Left ventricle myocardium superior (tissue), 1 donor: ENCODE data around the gene TIMM10B. TPM values are rescaled to one million over a fixed set of nuclear protein-coding genes. Genes with fewer than 3 reads are reported as not detected.

Source experiments
- ATAC-seq: fragments of 200-7000 bp; cut with Tn5 transposase; one replicate; pipeline ENCODE4 v1.9.1; 2020; ENCODE audit warnings: mild to moderate bottlenecking, moderate library complexity
- DNase-seq: peaks from one replicate; pipeline ENCODE4 v3.0.0-alpha.2; 2020
- intact Hi-C: fragments of 100-400 bp; cut with micrococcal nuclease; formaldehyde crosslinking; loops from one replicate; pipeline ENCODE4 v1.11.0; 2022
- long read RNA-seq: library from polyadenylated mRNA; unstranded; transcript quantifications from one replicate; pipeline ENCODE4 v2.0.0, GENCODE V29; 2021
- total RNA-seq: library from RNA; stranded (reverse); fragmentation: NEBNext Ultra II Directional; extraction: Animal tissue kit (Norgen Biotek cat#: 25700); gene quantifications from one replicate; pipeline ENCODE4 v1.2.1, GENCODE V29; 2021
- donor health status: DM: no; HTN: yes; CAD: no; lungs with severe emphysema.

TIMM10B gene, protein sequence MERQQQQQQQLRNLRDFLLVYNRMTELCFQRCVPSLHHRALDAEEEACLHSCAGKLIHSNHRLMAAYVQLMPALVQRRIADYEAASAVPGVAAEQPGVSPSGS
- 17.9 TPM for total RNA-seq
- long read RNA-seq, transcript TIMM10B-201 (3 exons, 2,840 nt) = major isoform, 25 of 27 reads
- long read RNA-seq, partial matches to known transcripts = 0 of 27 reads
- long read RNA-seq, other reads (novel, unspliced or antisense) = 0 of 27 reads

GRCh38 chr11:6481012-6481923, at the start of gene TIMM10B, which contains the start of gene ARFIP2:
Gene TIMM10B (plus strand): TSS chr11:6481501. CDS start chr11:6481517, 16 bp downstream.
Gene ARFIP2 (minus strand): TSS chr11:6481331. CDS start chr11:6480421, 910 bp downstream.
- intact Hi-C loops = no loop called here
- peak; percentile 99 for DNase-seq
- ATAC-seq = peak; percentile 98

- DNase-seq (no peak), ATAC-seq (no peak)
- intact Hi-C loops = no loop called here
Measured at GRCh38 chr11:6431861-6432260, 49.4 kb upstream of the TIMM10B start.

GRCh38 chr11:6433998-6434660, 47.2 kb upstream of the TIMM10B start:
- intact Hi-C loops = no loop called here
- DNase-seq (no peak), ATAC-seq (no peak)

GRCh38 chr11:6437423-6437822, 43.9 kb upstream of the TIMM10B start:
- no peak for ATAC-seq
- intact Hi-C loops = no loop called here
- DNase-seq = no peak

DNA sequence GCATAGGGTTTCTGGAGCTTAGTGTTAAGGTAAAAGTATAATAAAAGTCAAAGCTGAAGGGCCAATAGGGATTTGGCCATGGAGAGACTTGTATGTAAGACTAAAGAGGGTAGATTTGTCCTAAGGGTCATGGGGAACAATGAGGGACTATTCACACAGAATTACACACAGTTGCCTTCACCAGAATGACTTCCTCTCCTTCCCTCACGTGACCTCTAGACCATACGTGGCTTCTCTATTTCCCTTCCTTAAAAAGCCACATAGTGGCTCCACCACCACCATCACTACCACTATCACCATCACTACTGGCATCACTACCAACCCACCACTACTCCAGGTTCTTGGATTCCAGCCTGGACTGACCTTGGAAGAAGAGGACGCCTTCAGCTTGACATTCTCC, 43.3 kb upstream of the TIMM10B start:
- peak; percentile 31 for ATAC-seq
- no peak for DNase-seq
- intact Hi-C loops = no loop called here

GRCh38 chr11:6438979-6439571, 42.2 kb upstream of the TIMM10B start:
- DNase-seq = no peak
- peak; percentile 76 for ATAC-seq
- intact Hi-C loops = no loop called here

GRCh38 chr11:6440906-6441358, 40.4 kb upstream of the TIMM10B start, which contains the start of gene HPX:
Gene HPX (minus strand): TSS chr11:6440987. CDS start chr11:6440963, 24 bp downstream.
- ATAC-seq = no peak
- intact Hi-C loops = no loop called here

DNA sequence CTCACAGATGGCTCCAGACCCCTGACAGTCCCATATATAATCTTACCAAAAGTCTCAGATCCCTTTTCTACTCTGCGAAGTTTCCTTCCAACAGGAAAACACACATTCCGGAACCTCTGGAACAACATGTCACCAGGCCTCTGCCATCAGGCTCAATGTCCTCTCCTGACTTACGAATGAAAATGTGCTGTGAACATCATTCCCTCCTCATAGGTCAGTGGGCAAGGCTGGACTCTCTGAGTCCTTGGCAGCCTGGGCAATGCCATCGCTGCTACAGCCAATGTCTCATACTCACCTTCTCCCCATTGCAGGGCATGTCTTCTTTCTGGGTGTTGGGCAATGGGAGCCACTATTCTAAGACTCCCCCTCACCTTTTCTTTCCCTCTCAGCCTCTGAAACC, 38.9 kb upstream of the TIMM10B start:
- ATAC-seq = no peak
- no peak for DNase-seq
- intact Hi-C loops = loop anchor here (2.0 kb wide), 1 partner anchor 64 kb away; no protein-coding TSS in a partner anchor

More at GRCh38 chr11:6440906-6441358, 40.4 kb upstream of the TIMM10B start, which contains the start of gene HPX:
- DNase-seq = no peak

GRCh38 chr11:6443269-6444003, 37.9 kb upstream of the TIMM10B start:
- intact Hi-C loops = loop anchor here (2.0 kb wide), 1 partner anchor 65 kb away; no protein-coding TSS in a partner anchor
- peak; percentile 80 for ATAC-seq
- DNase-seq = peak; percentile 59

- intact Hi-C loops = no loop called here
- no peak for DNase-seq
- no peak for ATAC-seq
Measured at GRCh38 chr11:6448574-6448973, 32.7 kb upstream of the TIMM10B start.

GRCh38 chr11:6452219-6452618, 29.1 kb upstream of the TIMM10B start:
- ATAC-seq = peak; percentile 37

GRCh38 chr11:6453152-6453551, 28.1 kb upstream of the TIMM10B start:
- ATAC-seq = no peak
- intact Hi-C loops = no loop called here

More at GRCh38 chr11:6452219-6452618, 29.1 kb upstream of the TIMM10B start:
- DNase-seq = no peak
- intact Hi-C loops = no loop called here

DNA sequence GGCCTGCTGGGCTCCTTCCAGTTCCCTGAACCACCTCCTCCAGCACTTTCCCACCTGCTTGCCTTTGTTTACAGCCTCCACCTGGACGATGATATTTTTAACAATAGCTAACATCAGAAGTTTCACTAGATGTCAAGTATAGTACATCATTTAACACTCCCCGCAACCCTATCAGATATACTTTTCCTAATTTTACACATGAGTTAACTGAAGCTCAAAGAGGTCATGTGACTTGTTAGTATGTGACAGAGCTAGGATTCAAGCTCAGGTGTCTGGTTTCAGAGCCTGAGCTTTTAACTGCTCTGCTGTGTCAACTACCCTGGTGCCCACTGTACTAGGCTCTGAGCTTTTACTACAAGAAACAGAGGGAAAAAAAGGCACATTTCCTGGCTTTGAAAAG, 26.2 kb upstream of the TIMM10B start:
- ATAC-seq = no peak
- intact Hi-C loops = no loop called here

More at GRCh38 chr11:6453152-6453551, 28.1 kb upstream of the TIMM10B start:
- no peak for DNase-seq

DNA sequence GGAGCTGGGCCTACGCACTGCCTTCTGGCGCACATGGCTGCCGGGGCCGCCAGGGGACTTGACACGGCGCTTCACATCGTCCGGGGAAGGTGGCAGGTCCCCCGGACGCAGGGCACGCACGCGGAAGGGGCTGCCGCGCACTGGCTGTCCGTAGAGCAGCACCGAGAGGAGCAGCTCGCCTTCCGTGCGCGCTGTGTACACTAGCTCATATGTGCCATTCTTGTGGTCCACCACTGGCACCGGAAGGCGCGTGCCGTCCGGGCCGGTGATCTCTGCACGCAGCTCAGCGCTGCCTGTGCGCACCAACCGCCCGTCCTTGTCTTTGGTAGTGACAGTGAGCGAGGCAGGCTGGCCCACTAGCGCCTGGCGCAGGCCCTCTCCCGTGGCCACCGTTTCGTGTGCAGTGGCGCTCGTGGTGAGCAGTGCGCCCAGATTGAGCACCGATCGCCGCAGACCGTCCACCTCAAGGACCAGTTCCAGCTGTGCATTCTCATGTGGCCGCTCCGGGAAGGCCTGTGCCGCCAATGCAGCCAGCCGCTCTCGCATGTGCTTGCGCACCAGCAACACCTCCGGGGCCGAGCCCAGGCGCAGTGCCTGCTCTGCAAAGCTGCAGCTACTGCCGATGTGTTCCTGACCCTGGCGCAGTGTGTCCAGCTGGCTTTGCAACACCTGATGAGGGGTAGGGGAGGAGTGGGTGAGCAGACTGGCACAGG, 24.8 kb upstream of the TIMM10B start:
- no peak for ATAC-seq
- no peak for DNase-seq
- intact Hi-C loops = no loop called here

More for the DNA sequence above, 26.2 kb upstream of the TIMM10B start:
- no peak for DNase-seq

DNA sequence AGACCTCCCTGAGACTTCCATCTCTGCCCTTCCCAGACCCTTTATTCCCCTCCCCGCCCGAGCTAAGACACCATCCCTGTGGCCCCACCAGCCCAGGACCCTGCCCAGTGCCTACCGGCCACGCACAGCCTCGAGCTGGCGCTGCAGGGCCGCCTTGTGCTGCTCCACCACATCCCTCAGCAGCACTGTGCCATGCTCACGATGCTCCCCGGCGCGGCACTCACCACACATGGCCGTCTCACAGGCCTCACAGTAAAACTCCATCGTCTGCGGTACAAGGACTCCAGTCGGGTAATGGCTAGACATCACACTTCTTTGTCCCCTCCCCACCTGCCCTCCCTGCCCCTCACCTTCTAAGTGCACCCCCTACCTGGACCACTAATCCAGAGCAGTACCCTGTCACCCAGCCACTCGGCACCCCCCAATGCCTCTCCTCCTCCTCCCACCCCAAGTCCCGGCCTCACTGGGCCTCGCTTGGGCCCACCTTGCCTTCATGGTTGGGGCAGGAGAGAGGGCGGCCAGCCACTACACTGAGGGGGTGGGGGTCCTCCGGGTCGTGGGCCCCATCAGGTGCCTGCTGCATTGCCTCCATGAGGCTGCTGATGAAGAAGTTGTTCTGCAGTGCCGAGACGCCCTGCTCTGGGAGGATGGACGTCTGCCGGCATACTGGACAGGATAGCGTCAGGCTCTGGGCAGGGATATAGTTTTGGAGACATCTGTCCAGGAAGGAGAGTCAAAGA, 23.6 kb upstream of the TIMM10B start:
- intact Hi-C loops = no loop called here
- ATAC-seq (no peak), DNase-seq (no peak)

DNA sequence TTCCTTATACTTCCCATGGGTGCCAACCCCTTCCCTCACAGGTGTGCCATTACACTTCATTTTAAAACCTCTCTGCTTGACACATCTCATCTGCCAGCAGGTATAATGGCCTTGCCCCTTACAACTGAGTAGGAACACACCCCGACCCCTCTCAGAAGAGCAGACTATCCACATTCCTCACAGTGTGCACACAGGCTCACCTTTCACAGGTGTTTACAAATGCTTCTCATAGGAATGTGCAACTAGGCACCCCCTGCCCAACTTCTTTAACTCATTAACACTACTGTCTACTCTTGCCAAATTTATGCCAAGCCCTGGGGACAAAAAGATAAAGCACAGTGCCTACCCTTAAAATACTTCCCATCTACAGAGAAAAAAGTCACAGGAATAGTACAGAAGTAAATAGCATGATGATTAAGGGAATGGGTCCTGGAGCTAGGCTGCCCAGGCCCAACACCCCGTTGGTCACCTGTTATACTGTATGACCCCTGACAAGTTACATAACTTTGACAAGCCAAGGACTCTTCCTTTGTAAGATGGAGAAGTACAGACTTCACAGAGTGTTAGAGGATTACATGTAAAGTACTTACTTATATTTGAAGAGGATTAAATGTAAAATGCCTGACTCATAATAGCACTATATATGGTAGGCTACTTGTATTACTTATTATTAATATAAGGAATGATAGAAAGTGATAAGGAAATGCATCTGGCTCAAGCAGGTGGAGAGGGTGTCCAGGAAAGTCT, 22.8 kb upstream of the TIMM10B start:
- no peak for ATAC-seq
- no peak for DNase-seq
- intact Hi-C loops = no loop called here
